AG20443 (cell line): ENCODE results near the gene PDGFA.

Experiments used
- DNase-seq: peaks from one replicate; pipeline ENCODE4 v3.0.0; 2012; ENCODE audit warnings: low spot score, mixed read lengths

The PDGFA gene

GRCh38 chr7:489876-490275 lies 29.8 kb downstream of the PDGFA start:
- DNase-seq: no peak

- no peak for DNase-seq
These were observed 33.4 kb downstream of the PDGFA start for GRCh38 chr7:486216-486743.

- DNase-seq: no peak
These were observed 34.2 kb downstream of the PDGFA start for GRCh38 chr7:485188-486081.

- no peak for DNase-seq
These were observed 35.1 kb downstream of the PDGFA start for GRCh38 chr7:484356-485101.

GRCh38 chr7:483656-484355 lies 35.8 kb downstream of the PDGFA start:
- DNase-seq: no peak

- no peak for DNase-seq
These were observed 37.0 kb downstream of the PDGFA start for GRCh38 chr7:482521-483083.

- no peak for DNase-seq
These were observed 38.3 kb downstream of the PDGFA start for GRCh38 chr7:481219-481930.

- no peak for DNase-seq
These were observed 39.0 kb downstream of the PDGFA start for GRCh38 chr7:480531-481218.

- DNase-seq: no peak
These were observed 39.6 kb downstream of the PDGFA start for GRCh38 chr7:479948-480499.

- DNase-seq: no peak
These were observed 40.3 kb downstream of the PDGFA start for GRCh38 chr7:479115-479947.

GRCh38 chr7:477626-478220 lies 41.9 kb downstream of the PDGFA start:
- DNase-seq: no peak

- DNase-seq: no peak
These were observed 42.8 kb downstream of the PDGFA start for GRCh38 chr7:476736-477360.

- no peak for DNase-seq
These were observed 43.6 kb downstream of the PDGFA start for GRCh38 chr7:475951-476441.

- no peak for DNase-seq
These were observed 44.3 kb downstream of the PDGFA start for GRCh38 chr7:475425-475728.

- no peak for DNase-seq
These were observed 44.8 kb downstream of the PDGFA start for GRCh38 chr7:474605-475424.

GRCh38 chr7:473870-474604 lies 45.6 kb downstream of the PDGFA start:
- DNase-seq: no peak

GRCh38 chr7:473211-473734 lies 46.4 kb downstream of the PDGFA start:
- DNase-seq: no peak
